ENCODE data around the gene OGFR. TPM values are rescaled to one million over a fixed set of nuclear protein-coding genes. Genes with fewer than 3 reads are reported as not detected.

Gene OGFR
- total RNA-seq, 3 donors from 2014 or later: 39.3 to 63.1 (median 48.5) TPM

DNA sequence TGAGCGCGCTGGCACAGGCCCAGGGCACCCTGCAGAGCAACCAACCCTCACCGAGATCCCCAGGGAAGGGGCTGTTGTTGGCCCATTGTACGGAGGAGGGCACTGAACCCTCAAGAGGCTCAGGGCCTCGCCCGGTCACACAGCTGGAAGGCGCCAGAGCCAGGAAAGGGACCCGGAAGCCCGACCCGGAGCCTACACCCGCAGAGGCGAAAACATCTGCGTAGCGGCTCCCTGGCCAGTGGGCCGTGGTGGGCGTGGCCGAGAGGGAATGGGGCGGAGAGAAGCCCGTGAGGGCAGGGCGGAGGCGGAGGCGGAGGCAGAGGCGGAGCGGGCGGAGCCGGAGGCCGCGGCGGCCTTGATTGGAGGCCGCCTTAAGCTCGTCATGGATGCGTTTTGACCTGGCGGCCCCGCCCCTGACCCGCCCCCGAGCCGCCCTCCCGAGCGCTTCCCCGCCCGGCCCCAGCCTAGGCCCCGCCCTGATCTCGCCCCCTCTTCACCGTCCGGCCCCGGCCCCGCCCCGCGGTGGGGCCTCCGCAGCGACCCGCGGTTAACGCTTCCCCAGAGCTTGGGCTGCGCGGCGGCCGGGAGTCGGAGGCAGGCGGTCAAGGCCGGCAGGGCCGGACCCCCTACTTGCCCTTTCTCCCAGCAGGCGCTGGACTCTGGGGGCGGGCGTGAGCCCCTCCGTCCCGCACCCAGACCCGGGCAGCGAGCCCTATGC is 10.5 kb upstream of the OGFR start:
- intact Hi-C loops (cut with DNase I, micrococcal nuclease): loop anchor here in 1 of 2 donors (5.0 kb wide), 1 partner anchor 127 kb away; no protein-coding TSS in a partner anchor
- ATAC-seq: peak; percentile 85
- TF ChIP-seq, protein P1, sequence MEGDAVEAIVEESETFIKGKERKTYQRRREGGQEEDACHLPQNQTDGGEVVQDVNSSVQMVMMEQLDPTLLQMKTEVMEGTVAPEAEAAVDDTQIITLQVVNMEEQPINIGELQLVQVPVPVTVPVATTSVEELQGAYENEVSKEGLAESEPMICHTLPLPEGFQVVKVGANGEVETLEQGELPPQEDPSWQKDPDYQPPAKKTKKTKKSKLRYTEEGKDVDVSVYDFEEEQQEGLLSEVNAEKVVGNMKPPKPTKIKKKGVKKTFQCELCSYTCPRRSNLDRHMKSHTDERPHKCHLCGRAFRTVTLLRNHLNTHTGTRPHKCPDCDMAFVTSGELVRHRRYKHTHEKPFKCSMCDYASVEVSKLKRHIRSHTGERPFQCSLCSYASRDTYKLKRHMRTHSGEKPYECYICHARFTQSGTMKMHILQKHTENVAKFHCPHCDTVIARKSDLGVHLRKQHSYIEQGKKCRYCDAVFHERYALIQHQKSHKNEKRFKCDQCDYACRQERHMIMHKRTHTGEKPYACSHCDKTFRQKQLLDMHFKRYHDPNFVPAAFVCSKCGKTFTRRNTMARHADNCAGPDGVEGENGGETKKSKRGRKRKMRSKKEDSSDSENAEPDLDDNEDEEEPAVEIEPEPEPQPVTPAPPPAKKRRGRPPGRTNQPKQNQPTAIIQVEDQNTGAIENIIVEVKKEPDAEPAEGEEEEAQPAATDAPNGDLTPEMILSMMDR (IDR thresholded peaks at IDR 0.05): no peak

DNA sequence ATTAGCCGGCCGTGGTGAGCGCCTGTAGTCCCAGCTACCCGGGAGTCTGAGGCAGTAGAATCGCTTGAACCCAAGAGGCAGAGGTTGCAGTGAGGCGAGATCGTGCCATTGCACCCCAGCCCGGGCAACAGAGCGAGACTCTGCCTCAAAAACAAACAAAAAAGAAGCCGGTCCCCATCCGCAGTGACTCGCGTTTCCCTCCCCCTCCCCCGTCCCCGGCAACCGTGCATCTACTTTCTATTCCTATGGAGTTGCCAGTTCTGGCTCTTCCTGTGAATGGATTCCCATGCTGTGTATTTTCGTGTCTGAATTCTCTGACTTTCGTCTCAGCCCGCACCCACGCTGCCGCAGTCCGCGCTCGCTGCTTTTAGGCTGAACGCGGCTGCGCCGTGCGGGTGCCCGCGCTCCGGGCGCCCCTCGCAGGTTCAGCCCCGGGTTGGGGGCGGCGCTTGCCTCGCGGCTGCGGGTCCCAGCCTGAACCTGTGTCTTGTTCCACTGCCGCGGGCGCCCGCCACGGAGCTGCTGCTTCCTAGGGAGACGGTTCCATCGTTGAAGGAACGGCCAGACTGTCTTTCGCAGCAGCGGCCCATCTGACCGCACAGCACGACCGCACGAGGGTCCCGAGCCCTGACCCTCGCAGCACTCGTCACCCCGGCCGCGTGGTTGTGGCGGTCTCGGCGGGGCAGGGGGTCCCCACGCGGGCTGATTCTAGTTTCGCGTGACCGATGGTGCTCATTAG is 9.4 kb upstream of the OGFR start:
- TF ChIP-seq, protein P1 (IDR thresholded peaks at IDR 0.05): no peak
- ATAC-seq (peak; percentile 0), DNase-seq (peak; percentile 59 to 82 (median 76))
- peaks cover 6% of the 10 kb centered on the region for H3K36me3 ChIP-seq (ENCODE audit: low read depth)
- H3K4me1 ChIP-seq (ENCODE audit: low read depth): peaks cover 30% of the 10 kb centered on the region
- H3K4me3 ChIP-seq: no peak overlapping the region
- no peaks in the 10 kb centered on the region for H3K9me3 ChIP-seq
- intact Hi-C loops (cut with DNase I, micrococcal nuclease): no loop called here

More for the DNA sequence above, 10.5 kb upstream of the OGFR start:
- no peaks in the 10 kb centered on the region for H3K9me3 ChIP-seq
- DNase-seq: peak; percentile 96 to 100 (median 98)
- H3K4me3 ChIP-seq: no peak overlapping the region
- peaks cover 30% of the 10 kb centered on the region for H3K4me1 ChIP-seq (ENCODE audit: low read depth)
- peaks cover 1% of the 10 kb centered on the region for H3K36me3 ChIP-seq (ENCODE audit: low read depth)

DNA sequence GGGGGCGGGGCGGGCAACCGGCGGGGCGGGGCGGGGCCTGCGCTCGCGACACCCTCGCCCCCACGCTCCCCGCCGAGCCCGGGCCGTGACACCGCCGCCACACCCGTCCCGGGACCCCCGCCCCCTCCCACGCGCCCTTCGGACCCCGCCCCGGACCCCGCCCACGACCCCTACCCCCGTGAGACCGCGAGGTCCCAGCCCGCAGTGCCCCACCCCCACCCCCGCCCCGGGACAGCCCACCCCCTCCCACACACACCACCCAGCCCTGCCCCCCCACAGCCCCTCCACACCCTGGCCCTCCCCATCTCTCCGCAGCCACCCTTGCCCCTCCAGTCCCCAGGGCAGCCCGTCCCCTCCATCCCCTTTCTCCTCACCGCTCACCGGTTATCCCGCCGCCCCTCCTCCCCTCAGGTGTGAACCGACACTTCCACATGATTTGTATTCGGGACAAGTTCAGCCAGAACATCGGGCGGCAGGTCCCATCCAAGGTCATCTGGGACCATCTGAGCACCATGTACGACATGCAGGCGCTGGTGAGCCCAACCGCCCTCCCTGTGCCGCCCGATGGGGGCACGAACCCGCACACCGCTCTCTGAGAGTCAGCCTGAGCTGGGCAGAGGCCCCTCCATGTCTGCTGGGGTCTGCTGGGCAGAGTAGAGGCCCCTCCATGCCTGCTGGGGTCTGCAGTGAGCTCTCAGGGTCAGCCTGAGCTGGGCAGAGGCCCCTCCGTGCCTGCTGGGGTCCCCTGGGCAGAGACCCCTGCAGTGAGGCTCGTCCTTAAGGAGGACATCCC is 7.7 kb upstream of the OGFR start:
- H3K36me3 ChIP-seq (ENCODE audit: low read depth): peaks cover 6% of the 10 kb centered on the region
- DNase-seq: peak; percentile 44 to 74 (median 55)
- H3K4me1 ChIP-seq (ENCODE audit: low read depth): peaks cover 30% of the 10 kb centered on the region
- intact Hi-C loops (cut with DNase I, micrococcal nuclease): no loop called here
- no peak for ATAC-seq
- H3K9me3 ChIP-seq: no peaks in the 10 kb centered on the region
- TF ChIP-seq, protein P1 (IDR thresholded peaks at IDR 0.05): no peak
- H3K4me3 ChIP-seq: peak overlapping the region; percentile 54

DNA sequence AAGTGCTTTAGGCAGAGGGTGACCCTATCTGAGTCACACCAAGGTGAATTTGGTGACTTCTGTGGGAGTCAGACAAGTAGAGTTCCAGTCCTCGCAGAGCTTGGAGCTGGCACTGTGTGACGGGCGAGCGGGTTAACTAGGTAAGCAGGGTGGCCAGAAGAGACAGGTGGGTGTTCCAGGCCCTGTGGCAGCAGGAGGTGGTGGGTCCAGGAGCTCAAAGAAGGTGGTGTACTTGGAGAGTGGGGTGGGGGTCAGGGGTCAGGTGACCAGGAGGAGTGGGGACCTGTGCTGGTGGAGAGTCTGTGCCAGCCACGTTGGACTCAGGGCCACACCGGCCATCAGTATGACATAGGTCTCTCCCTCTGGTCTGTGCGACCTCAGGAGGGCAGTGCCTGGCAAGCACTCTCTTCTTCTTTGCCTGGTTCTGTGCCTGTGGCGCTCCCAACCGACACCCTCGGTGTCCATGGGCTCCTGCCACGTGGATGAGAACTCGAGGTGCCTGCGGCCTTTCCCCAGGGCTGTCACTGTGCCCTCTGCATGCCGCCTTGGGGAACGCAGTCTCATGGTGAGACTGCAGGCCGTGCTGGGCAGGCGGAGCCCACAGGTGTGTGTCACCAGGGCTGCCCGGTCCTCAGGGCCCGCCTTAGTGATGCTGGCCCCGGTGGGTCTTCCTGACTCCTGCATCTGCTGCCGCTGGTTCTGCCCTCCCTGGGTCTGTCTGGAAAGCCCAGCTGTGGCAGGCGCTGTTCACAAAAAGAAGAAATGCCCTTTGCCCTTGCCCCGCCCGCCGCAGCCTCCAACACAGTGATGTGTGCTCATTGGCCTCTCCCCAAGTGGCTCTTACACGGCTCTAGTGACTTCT is 6.7 kb upstream of the OGFR start:
- intact Hi-C loops (cut with DNase I, micrococcal nuclease): no loop called here
- DNase-seq: peak; percentile 79 to 87 (median 85)
- peaks cover 30% of the 10 kb centered on the region for H3K4me1 ChIP-seq (ENCODE audit: low read depth)
- peaks cover 6% of the 10 kb centered on the region for H3K36me3 ChIP-seq (ENCODE audit: low read depth)
- peak; percentile 23 for ATAC-seq
- TF ChIP-seq, protein P1 (IDR thresholded peaks at IDR 0.05): no peak
- no peak overlapping the region for H3K4me3 ChIP-seq
- H3K9me3 ChIP-seq: no peaks in the 10 kb centered on the region

DNA sequence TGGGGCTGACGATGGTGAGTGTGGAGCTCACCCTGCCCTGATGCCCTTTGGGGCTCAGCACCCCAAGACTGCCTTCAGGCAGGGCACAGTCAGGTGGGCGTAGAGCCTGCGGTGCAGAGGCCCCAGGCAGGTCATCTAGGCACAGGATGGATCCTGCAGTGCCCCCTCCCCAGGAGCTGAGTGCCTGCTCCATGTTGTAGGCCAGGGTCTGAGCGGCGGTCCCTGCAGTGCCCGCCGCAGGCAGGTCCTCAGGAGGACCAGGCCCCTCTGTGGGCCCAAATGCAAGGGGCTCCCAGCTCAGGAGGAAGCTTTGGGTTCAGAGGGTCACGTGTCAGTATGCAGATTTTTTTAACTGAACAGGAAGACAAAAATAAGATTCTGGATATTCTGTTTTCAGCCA is 5.6 kb upstream of the OGFR start:
- H3K9me3 ChIP-seq: no peaks in the 10 kb centered on the region
- TF ChIP-seq, protein P1 (IDR thresholded peaks at IDR 0.05): no peak
- H3K4me1 ChIP-seq (ENCODE audit: low read depth): peaks cover 26% of the 10 kb centered on the region
- H3K4me3 ChIP-seq: no peak overlapping the region
- intact Hi-C loops (cut with DNase I, micrococcal nuclease): no loop called here
- ATAC-seq: no peak
- DNase-seq: no peak
- peaks cover 6% of the 10 kb centered on the region for H3K36me3 ChIP-seq (ENCODE audit: low read depth)
